ENCODE measurements around the gene CACHD1. TPM values are rescaled to one million over a fixed set of nuclear protein-coding genes. Genes with fewer than 3 reads are reported as not detected.

Gene CACHD1
- total RNA-seq, 1 experiment from 2014 or later: not detected

- Histone ChIP-seq H3K4me2 (ENCODE audit: low read depth, low read length, poor library complexity, severe bottlenecking) (no peak overlapping the region), H3K9me3 (ENCODE audit: low read length) (no peaks in the 10 kb centered on the region), H3K36me3 (ENCODE audit: insufficient read depth, low read length) (no peaks in the 10 kb centered on the region), H3K9me2 (replicated peaks; ENCODE audit: insufficient read depth, low read length) (no peaks in the 10 kb centered on the region), H2AFZ (ENCODE audit: low read length) (no peak overlapping the region), H3K27ac (ENCODE audit: low read length) (no peak overlapping the region), H3K9ac (ENCODE audit: low read length) (no peak overlapping the region), H4K20me1 (ENCODE audit: insufficient read depth, low read depth, low read length) (no peaks in the 10 kb centered on the region), H3K4me3 (ENCODE audit: low read length) (no peak overlapping the region), H3K27me3 (ENCODE audit: low read length) (no peaks in the 10 kb centered on the region), H3K79me2 (ENCODE audit: low read length) (no peaks in the 10 kb centered on the region), H3K4me1 (ENCODE audit: low read length) (0 out of 2 replicates have a peak, but pooled peaks cover 3% of the 10 kb centered on the region)
- DNase-seq: no peak
These were observed 146.1 kb downstream of the CACHD1 start for GRCh38 chr1:64616039-64616438.

- no peaks in the 10 kb centered on the region for H3K9me2 ChIP-seq (replicated peaks; ENCODE audit: insufficient read depth, low read length)
- no peaks in the 10 kb centered on the region for H3K4me1 ChIP-seq (ENCODE audit: low read length)
- no peak overlapping the region for H2AFZ ChIP-seq (ENCODE audit: low read length)
- no peak overlapping the region for H3K9ac ChIP-seq (ENCODE audit: low read length)
- no peaks in the 10 kb centered on the region for H3K9me3 ChIP-seq (ENCODE audit: low read length)
- no peak overlapping the region for H3K27ac ChIP-seq (ENCODE audit: low read length)
- no peaks in the 10 kb centered on the region for H3K27me3 ChIP-seq (ENCODE audit: low read length)
- H3K36me3 ChIP-seq (ENCODE audit: insufficient read depth, low read length): no peaks in the 10 kb centered on the region
- no peak overlapping the region for H3K4me3 ChIP-seq (ENCODE audit: low read length)
- no peaks in the 10 kb centered on the region for H4K20me1 ChIP-seq (ENCODE audit: insufficient read depth, low read depth, low read length)
- H3K79me2 ChIP-seq (ENCODE audit: low read length): no peaks in the 10 kb centered on the region
- H3K4me2 ChIP-seq (ENCODE audit: low read depth, low read length, poor library complexity, severe bottlenecking): no peak overlapping the region
- DNase-seq: no peak
These were observed 153.8 kb downstream of the CACHD1 start for GRCh38 chr1:64623750-64624191.

- DNase-seq: no peak
- H3K9me3 ChIP-seq (ENCODE audit: low read length): no peaks in the 10 kb centered on the region
These were observed 154.3 kb downstream of the CACHD1 start for GRCh38 chr1:64624218-64624713.

GRCh38 chr1:64624808-64625207, 154.9 kb downstream of the CACHD1 start:
- H3K36me3 ChIP-seq (ENCODE audit: insufficient read depth, low read length): no peaks in the 10 kb centered on the region
- no peak overlapping the region for H3K27ac ChIP-seq (ENCODE audit: low read length)
- H3K27me3 ChIP-seq (ENCODE audit: low read length): no peaks in the 10 kb centered on the region
- no peaks in the 10 kb centered on the region for H3K79me2 ChIP-seq (ENCODE audit: low read length)
- no peak for DNase-seq
- no peak overlapping the region for H3K9ac ChIP-seq (ENCODE audit: low read length)
- no peaks in the 10 kb centered on the region for H3K9me2 ChIP-seq (replicated peaks; ENCODE audit: insufficient read depth, low read length)
- H3K4me1 ChIP-seq (ENCODE audit: low read length): no peaks in the 10 kb centered on the region
- no peak overlapping the region for H3K4me3 ChIP-seq (ENCODE audit: low read length)
- no peak overlapping the region for H3K4me2 ChIP-seq (ENCODE audit: low read depth, low read length, poor library complexity, severe bottlenecking)
- no peaks in the 10 kb centered on the region for H3K9me3 ChIP-seq (ENCODE audit: low read length)
- H2AFZ ChIP-seq (ENCODE audit: low read length): no peak overlapping the region
- H4K20me1 ChIP-seq (ENCODE audit: insufficient read depth, low read depth, low read length): no peaks in the 10 kb centered on the region

More at GRCh38 chr1:64624218-64624713, 154.3 kb downstream of the CACHD1 start:
- H3K27ac ChIP-seq (ENCODE audit: low read length): no peak overlapping the region
- no peaks in the 10 kb centered on the region for H3K9me2 ChIP-seq (replicated peaks; ENCODE audit: insufficient read depth, low read length)
- H2AFZ ChIP-seq (ENCODE audit: low read length): no peak overlapping the region
- no peaks in the 10 kb centered on the region for H3K36me3 ChIP-seq (ENCODE audit: insufficient read depth, low read length)
- H3K4me2 ChIP-seq (ENCODE audit: low read depth, low read length, poor library complexity, severe bottlenecking): no peak overlapping the region
- no peaks in the 10 kb centered on the region for H3K27me3 ChIP-seq (ENCODE audit: low read length)
- H3K4me3 ChIP-seq (ENCODE audit: low read length): no peak overlapping the region
- H4K20me1 ChIP-seq (ENCODE audit: insufficient read depth, low read depth, low read length): no peaks in the 10 kb centered on the region
- no peaks in the 10 kb centered on the region for H3K79me2 ChIP-seq (ENCODE audit: low read length)
- H3K9ac ChIP-seq (ENCODE audit: low read length): no peak overlapping the region
- no peaks in the 10 kb centered on the region for H3K4me1 ChIP-seq (ENCODE audit: low read length)

- Histone ChIP-seq H3K79me2 (ENCODE audit: low read length) (no peaks in the 10 kb centered on the region), H2AFZ (ENCODE audit: low read length) (no peak overlapping the region), H3K27me3 (ENCODE audit: low read length) (no peaks in the 10 kb centered on the region), H3K9me2 (replicated peaks; ENCODE audit: insufficient read depth, low read length) (no peaks in the 10 kb centered on the region), H3K4me3 (ENCODE audit: low read length) (no peak overlapping the region), H3K9me3 (ENCODE audit: low read length) (no peaks in the 10 kb centered on the region), H3K4me1 (ENCODE audit: low read length) (no peaks in the 10 kb centered on the region), H3K4me2 (ENCODE audit: low read depth, low read length, poor library complexity, severe bottlenecking) (no peak overlapping the region), H3K27ac (ENCODE audit: low read length) (no peak overlapping the region), H3K36me3 (ENCODE audit: insufficient read depth, low read length) (no peaks in the 10 kb centered on the region), H4K20me1 (ENCODE audit: insufficient read depth, low read depth, low read length) (no peaks in the 10 kb centered on the region), H3K9ac (ENCODE audit: low read length) (no peak overlapping the region)
- no peak for DNase-seq
These were observed 160.7 kb downstream of the CACHD1 start for GRCh38 chr1:64630611-64631010.

GRCh38 chr1:64631346-64632034, 161.6 kb downstream of the CACHD1 start:
- H3K4me3 ChIP-seq (ENCODE audit: low read length): no peak overlapping the region
- H3K4me2 ChIP-seq (ENCODE audit: low read depth, low read length, poor library complexity, severe bottlenecking): no peak overlapping the region
- H3K27me3 ChIP-seq (ENCODE audit: low read length): no peaks in the 10 kb centered on the region
- no peaks in the 10 kb centered on the region for H3K79me2 ChIP-seq (ENCODE audit: low read length)
- H2AFZ ChIP-seq (ENCODE audit: low read length): no peak overlapping the region
- H3K4me1 ChIP-seq (ENCODE audit: low read length): no peaks in the 10 kb centered on the region
- no peaks in the 10 kb centered on the region for H3K36me3 ChIP-seq (ENCODE audit: insufficient read depth, low read length)
- no peaks in the 10 kb centered on the region for H4K20me1 ChIP-seq (ENCODE audit: insufficient read depth, low read depth, low read length)
- H3K9ac ChIP-seq (ENCODE audit: low read length): no peak overlapping the region
- no peak overlapping the region for H3K27ac ChIP-seq (ENCODE audit: low read length)
- no peaks in the 10 kb centered on the region for H3K9me2 ChIP-seq (replicated peaks; ENCODE audit: insufficient read depth, low read length)
- DNase-seq: no peak
- no peaks in the 10 kb centered on the region for H3K9me3 ChIP-seq (ENCODE audit: low read length)

GRCh38 chr1:64632936-64633335, 163.0 kb downstream of the CACHD1 start:
- H3K9me3 ChIP-seq (ENCODE audit: low read length): no peaks in the 10 kb centered on the region
- no peak overlapping the region for H3K4me2 ChIP-seq (ENCODE audit: low read depth, low read length, poor library complexity, severe bottlenecking)
- H3K27ac ChIP-seq (ENCODE audit: low read length): no peak overlapping the region
- H3K9ac ChIP-seq (ENCODE audit: low read length): no peak overlapping the region
- no peak overlapping the region for H3K4me3 ChIP-seq (ENCODE audit: low read length)
- no peak for DNase-seq
- H3K4me1 ChIP-seq (ENCODE audit: low read length): no peaks in the 10 kb centered on the region
- H3K79me2 ChIP-seq (ENCODE audit: low read length): no peaks in the 10 kb centered on the region
- H3K27me3 ChIP-seq (ENCODE audit: low read length): no peaks in the 10 kb centered on the region
- H3K9me2 ChIP-seq (replicated peaks; ENCODE audit: insufficient read depth, low read length): no peaks in the 10 kb centered on the region
- H4K20me1 ChIP-seq (ENCODE audit: insufficient read depth, low read depth, low read length): no peaks in the 10 kb centered on the region
- H2AFZ ChIP-seq (ENCODE audit: low read length): no peak overlapping the region
- H3K36me3 ChIP-seq (ENCODE audit: insufficient read depth, low read length): no peaks in the 10 kb centered on the region

- Histone ChIP-seq H3K4me3 (ENCODE audit: low read length) (no peak overlapping the region), H3K4me1 (ENCODE audit: low read length) (no peaks in the 10 kb centered on the region; the same call in 1 of the 2 replicates), H3K79me2 (ENCODE audit: low read length) (no peaks in the 10 kb centered on the region), H3K4me2 (ENCODE audit: low read depth, low read length, poor library complexity, severe bottlenecking) (peak overlapping the region; percentile 49), H2AFZ (ENCODE audit: low read length) (peak overlapping the region; percentile 66; the same call in 1 of the 2 replicates), H3K9ac (ENCODE audit: low read length) (no peak overlapping the region), H4K20me1 (ENCODE audit: insufficient read depth, low read depth, low read length) (no peaks in the 10 kb centered on the region), H3K36me3 (ENCODE audit: insufficient read depth, low read length) (no peaks in the 10 kb centered on the region), H3K9me3 (ENCODE audit: low read length) (no peaks in the 10 kb centered on the region), H3K27me3 (ENCODE audit: low read length) (no peaks in the 10 kb centered on the region), H3K9me2 (replicated peaks; ENCODE audit: insufficient read depth, low read length) (no peaks in the 10 kb centered on the region), H3K27ac (ENCODE audit: low read length) (no peak overlapping the region)
- no peak for DNase-seq
These were observed 175.8 kb downstream of the CACHD1 start for GRCh38 chr1:64645735-64646134.

All from Karpas-422 (cell line).